Activated gamma-delta T cell (primary cell): ENCODE measurements around the gene SCFD2.

Experiments
- DNase-seq: peaks from one replicate; lab custom pipeline; 2025; lab: John Stamatoyannopoulos, UW

The SCFD2 gene

GRCh38 chr4:52883183-52883621, 482.7 kb downstream of the SCFD2 start:
- DNase-seq: no peak

GRCh38 chr4:52880994-52881393, 484.9 kb downstream of the SCFD2 start:
- no peak for DNase-seq

GRCh38 chr4:52879471-52879870, 486.4 kb downstream of the SCFD2 start:
- no peak for DNase-seq

DNA sequence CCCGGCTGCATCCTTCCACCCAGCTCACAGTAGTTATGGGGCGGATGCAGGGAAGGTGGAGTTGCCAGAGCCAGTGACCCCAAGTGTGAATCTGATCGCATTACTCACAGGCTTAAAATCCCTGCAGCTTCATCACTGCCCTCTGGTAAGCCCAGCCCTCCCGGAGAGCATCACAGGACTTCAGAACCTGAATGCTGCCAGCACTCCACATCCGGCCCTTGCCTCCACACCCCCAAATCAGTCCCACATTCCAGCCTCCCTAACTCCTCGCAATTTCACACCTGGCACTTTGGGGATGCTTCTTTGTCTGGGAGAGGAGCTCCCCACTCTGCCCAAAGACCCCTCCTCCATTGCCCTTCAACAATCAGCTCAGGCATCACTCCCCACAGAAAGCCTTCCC, 488.2 kb downstream of the SCFD2 start:
- DNase-seq: no peak

DNA sequence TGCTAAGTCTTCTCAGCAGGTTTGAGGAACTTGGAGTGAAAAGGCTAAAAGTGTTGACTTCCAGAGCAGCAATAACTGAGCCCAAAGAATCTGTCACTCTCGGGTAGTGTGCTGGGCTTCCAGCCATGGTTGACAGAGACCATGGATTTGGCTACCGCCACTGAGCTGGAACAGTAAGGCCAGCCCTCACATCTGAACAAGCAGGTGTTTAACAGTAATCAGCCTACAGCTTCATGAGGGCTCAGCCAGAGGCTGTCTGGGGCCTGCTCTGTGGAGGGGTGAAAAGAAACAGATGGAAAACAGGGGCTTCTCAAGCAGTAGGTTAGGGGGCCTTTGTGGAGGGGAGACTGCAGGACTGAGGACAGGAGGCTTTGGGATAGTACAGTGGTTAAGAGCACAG, 488.8 kb downstream of the SCFD2 start:
- no peak for DNase-seq

DNA sequence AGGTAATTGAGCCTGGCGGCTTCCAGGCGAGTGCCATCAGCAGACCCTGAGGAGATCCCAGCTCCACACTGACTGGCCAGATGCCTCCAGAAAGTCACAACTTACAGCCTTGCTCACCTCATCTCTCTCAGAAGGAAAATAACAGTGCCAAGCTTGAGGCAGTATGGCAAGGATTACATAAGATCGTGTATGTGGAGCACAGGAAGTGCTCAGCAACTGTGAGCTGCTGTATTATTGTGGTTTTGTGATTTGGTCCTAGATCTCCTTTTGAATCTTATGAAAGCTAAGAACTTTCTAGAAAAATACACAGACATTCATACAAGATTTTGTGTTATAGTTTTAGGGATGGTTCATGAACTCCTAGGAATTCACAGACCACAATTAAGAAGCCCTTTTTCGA, 489.8 kb downstream of the SCFD2 start:
- DNase-seq: no peak

DNA sequence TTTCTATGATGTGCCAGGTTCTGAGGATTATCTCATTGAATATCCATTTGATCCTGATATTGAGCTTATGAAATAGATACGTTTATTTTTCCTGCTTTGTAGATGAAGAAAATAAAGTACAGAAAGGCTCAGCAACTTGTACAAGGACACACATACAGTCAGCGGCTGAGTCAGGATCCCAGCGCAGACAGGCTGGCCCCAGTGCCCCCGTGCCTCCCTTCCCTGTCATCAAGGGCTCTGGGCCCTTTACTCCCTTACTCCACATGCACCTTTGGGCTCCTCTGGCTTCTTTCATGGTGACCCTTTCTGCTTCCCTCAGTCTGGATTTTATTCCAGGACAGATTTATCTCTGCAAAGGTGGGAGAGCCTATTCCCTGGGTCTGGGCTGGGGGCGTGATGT, 490.9 kb downstream of the SCFD2 start:
- DNase-seq: no peak

DNA sequence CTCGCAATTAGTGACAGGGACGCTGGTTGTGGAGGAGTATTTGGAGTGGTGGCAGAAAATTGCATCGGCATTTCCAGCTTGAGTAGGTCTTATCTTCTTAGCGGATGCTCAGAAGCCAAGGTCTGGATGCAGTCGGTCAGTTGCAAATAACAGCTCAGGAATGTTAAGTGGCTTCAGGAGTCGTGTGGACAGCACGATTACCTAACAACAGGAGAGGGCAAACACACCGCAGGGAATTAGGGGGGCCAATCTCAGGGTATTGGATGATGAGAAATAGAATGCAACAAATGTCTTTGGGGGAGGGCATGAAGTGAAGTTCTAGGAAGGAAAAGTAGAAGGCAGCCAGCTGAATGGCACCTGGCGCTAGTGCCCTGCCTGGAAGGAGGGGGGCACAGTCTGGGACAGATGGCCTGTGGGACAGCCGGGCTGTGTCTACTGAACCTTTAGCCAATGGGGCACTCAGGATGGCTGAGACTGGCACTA, 492.0 kb downstream of the SCFD2 start:
- no peak for DNase-seq

GRCh38 chr4:52873191-52873590, 492.7 kb downstream of the SCFD2 start:
- DNase-seq: no peak

- no peak for DNase-seq
Observed at GRCh38 chr4:52870225-52870624, 495.6 kb downstream of the SCFD2 start.

GRCh38 chr4:52869656-52870055, 496.2 kb downstream of the SCFD2 start:
- no peak for DNase-seq

DNA sequence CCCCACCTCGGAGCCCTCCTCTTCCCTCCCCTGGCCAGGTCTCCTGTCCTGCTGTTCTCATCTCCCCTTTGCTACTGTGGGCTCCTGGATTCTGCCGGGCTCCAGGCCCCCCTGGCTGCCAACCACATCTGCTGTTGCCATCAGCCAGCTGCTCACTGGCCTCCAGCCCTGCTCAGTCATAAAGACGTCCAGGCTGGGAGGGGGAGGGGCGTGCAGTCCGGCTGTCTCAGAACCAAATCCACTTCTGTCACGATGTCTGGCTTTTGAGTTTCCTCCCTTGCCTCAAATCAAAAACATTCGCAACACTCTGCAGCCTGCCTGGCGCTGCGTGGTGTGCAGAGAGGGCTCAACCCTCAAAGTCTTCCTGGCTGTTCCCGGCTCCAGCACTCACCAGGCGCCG, 496.7 kb downstream of the SCFD2 start:
- DNase-seq: no peak

DNA sequence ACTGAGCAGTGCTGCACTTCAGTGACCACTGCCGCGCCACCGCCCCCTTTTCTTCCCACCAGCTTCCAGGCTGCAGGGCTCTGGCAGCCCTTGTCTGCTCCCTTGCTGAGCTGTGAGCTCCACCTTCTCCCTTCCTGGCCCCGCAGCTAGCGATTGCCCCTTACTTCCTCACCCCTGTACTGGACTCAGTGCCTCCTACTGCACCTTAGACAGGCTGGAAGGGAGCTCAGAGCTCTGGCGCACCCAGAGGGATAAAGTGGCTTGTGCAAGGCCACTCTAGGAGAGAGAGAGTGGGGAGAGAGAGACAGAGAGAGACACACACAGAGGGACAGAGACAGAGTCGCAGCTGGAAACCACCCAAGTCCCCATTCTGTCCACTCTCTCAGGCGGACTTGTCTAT, 497.7 kb downstream of the SCFD2 start:
- DNase-seq: no peak

DNA sequence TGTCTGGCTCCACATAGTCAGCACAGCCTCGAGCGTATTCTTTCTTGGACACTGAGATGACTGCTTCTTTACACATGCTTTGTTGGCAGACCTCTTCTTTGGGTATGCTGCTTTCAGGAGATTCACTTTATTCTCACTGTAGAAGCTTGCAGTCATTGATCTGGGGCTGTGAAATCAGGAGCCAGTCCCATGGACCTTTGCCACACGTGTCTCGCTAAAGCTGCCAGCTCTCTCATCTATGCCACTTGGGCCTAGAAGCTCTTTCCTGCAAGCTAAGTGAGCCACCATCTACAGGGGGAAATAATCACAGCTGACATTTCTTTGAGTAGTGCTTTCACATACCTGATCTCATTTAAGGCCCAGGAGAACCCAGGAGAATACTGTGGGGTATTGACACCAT, 498.7 kb downstream of the SCFD2 start:
- DNase-seq: no peak

DNA sequence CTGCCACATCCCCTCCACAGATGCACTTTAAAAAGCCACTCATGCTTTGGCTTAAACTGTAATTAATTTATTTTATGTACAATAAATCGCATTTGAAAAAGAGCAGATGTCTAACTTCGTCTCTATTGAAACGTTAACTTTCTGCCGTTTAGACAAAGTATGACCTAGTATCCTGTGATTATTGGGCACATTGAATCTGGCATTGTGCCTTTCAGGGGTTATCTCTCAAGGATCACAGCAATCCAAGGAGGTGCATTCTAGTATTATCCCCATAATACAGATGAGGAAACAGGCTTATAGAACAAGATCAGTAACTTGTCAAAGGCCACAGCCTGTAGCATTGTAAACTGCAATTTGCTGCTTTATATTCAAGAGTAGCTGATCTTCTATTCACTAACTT, 499.1 kb downstream of the SCFD2 start:
- no peak for DNase-seq

- no peak for DNase-seq
Observed at GRCh38 chr4:52865300-52865699, 500.6 kb downstream of the SCFD2 start.

- no peak for DNase-seq
Observed at GRCh38 chr4:52864793-52865192, 501.1 kb downstream of the SCFD2 start.

DNA sequence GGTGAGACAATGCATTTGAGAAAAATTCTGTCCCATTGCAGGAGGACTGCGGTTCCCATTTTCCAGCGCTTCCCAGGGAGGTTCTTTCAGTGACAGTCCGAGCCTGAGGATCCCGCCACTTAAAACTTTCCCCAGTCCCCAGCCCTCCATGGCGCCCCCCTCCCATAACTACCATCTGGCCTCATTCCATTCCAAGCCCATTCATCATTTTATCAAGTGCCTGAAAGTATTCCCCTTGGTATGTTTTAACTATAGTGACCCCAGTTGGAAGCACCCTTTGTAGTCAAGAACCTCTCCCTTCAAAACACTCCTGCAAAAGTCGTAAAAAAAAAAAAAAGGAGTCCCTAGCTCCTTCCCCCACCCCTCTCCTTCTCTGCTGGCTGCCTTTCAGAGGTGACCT, 502.5 kb downstream of the SCFD2 start:
- no peak for DNase-seq

GRCh38 chr4:52862639-52863161, 503.2 kb downstream of the SCFD2 start:
- DNase-seq: no peak

- DNase-seq: peak; percentile 65
Observed at GRCh38 chr4:52861879-52862616, 503.8 kb downstream of the SCFD2 start, which contains the start of gene RASL11B. RASL11B (plus strand) TSS chr4:52862317; CDS start chr4:52862508, 191 bp downstream.

DNA sequence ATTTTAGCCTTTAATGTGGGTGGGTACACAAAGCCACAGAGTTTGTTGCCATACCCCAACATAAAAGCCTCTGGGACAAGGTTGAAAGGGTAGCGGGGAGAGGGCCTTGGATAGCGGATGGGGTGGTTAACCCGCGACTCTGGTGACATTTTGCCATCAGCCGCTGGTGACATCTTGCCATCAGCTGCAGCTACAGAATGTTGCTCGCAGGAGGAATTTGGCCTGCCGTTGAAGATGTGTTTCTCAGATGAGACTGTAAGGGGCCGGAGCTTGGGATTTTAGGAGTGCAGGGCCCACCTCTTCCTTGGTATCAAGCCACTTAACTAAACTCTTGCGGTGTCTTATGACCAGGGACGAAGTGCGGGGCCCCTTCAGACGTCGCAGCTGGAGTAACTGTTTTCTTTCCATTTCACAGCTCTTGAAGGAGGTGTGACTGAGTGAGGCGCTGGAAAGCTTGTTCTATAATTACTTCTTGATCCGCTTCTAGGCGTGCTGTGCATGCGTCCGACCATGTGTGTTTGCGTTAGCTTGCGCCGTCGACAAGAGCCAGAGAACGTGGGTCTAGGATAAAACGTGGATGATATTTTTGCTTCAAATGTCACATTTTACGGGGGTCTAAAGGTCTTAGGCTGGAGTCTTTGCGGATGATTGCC, 504.6 kb downstream of the SCFD2 start:
- no peak for DNase-seq

DNA sequence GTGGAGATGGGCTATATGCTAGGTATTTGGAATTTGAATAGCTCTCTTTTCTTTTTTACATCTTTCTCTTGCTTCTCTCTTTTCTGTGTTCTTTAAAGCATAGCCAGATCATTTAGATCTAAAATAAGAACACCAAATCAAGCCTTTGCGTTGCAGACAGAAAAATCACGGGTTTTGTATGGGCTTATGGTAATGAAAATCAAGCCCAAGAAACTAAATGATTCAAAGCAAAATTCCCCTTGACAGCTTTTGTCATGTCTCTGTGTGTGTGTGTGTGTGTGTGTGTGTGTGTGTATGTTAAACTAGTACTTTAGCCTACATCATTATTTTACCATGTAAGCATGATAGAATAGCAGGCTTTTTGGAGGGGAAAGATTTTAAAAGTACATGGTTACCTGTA, 505.5 kb downstream of the SCFD2 start:
- DNase-seq: no peak

GRCh38 chr4:52856801-52857200, 509.1 kb downstream of the SCFD2 start:
- no peak for DNase-seq
